ENCODE measurements around the gene PORCN. TPM values are rescaled to one million over a fixed set of nuclear protein-coding genes. Genes with fewer than 3 reads are reported as not detected.
"Not testable (repeated sequence)": the region's sequence is repeated elsewhere in the genome, so short reads cannot be mapped to it uniquely, and the experiment has no call there.

PORCN gene
- total and polyA plus RNA-seq, 4 experiments from 2014 or later, result 10.6 to 15.4 (median 14.5) TPM

DNA sequence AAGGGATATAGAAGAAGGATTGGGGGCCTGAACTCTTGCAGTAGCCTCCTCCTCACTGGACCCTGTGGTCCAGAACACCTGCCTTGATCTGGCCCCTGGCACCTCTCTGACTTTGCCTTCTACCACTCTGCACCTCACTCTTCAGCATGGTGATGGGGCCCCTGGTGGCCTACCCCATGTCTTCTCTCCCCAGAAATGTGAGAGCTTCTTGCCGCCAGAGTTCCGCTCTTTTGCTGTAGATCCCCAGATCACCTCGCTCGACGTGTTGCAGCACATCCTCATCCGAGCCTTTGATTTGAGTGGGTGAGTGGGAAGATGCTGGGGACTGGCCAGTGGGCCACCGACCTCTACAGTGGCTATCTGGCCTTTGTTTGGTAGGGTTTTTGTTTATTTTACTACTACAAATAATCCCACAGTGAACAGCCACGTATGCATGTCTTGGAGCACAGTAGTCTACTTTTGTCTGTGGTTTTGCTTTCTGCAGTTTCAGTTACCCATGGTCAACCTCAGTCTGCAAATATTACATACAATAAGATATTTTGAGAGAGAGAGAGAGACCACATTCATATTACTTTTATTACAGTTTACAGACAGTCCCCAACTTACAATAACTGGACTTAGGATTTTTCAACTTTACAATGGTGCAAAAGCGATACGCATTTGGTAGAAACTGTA, 32.5 kb downstream of the PORCN start:
- POLR2A ChIA-PET (ENCODE audit: partially characterized antibody), result interaction anchor here (2.5 to 4.0 kb wide), 3 partner anchors 20 to 66 kb away, joined by 20 to 49 read pairs (median 46); partner anchors contain the start of genes EBP, FTSJ1 and RBM3
- peak overlapping the region; percentile 95 for H3K27ac ChIP-seq (ENCODE audit: low read depth, low read length)

DNA sequence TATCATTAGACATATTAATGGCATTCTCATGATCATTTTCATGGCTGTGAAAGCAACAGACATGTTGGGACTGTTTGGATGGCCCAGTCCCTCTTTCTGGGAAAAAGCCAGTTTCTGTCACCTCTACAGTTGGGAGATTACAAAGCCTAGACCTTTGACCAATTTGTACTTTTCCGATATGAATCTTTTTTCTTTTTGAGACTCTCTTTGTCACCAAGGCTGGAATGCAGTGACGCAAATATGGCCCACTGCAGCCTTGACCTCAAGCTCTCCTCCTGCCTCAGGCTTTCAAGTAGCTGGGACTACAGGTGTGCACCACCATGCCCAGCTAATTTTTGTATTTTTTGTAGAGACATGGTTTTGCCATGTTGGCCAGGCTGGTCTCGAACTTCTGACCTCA, 40.1 kb downstream of the PORCN start:
- no peaks in the 10 kb centered on the region for H3K36me3 ChIP-seq (ENCODE audit: insufficient read depth, low read length)
- no peak overlapping the region for H3K4me3 ChIP-seq (ENCODE audit: low read length in 2 of 2)
- intact Hi-C loops (cut with micrococcal nuclease), result no loop called here
- H3K4me3 Mint-ChIP-seq, result no peak overlapping the region
- no peaks in the 10 kb centered on the region for H3K27me3 ChIP-seq (ENCODE audit: insufficient read depth, low read length)
- peaks cover 0 to under 1% (median 0%) of the 10 kb centered on the region in 4 donors for H3K4me1 Mint-ChIP-seq
- H3K9me3 ChIP-seq (ENCODE audit: control insufficient read depth in 1 of 2, low read length in 2 of 2), result no peaks in the 10 kb centered on the region
- no peak overlapping the region for H3K27ac Mint-ChIP-seq
- POLR2A ChIA-PET (ENCODE audit: partially characterized antibody), result interaction anchor here (1.3 kb wide), 1 partner anchor 9 kb away, joined by 3 read pairs; the partner anchor contains the start of gene TBC1D25
- no peaks in the 10 kb centered on the region for H3K4me1 ChIP-seq (ENCODE audit: insufficient read depth, low read length)
- H3K27me3 Mint-ChIP-seq, result no peaks in the 10 kb centered on the region
- no peak for DNase-seq
- H3K27ac ChIP-seq (ENCODE audit: low read depth, low read length), result no peak overlapping the region
- H3K9me3 Mint-ChIP-seq, result no peaks in the 10 kb centered on the region
- H3K36me3 Mint-ChIP-seq, result peaks cover 2 to 32% of the 10 kb centered on the region in 2 donors
- CTCF ChIA-PET (ENCODE audit: partially characterized antibody), result interaction anchor here (2.0 kb wide), 1 partner anchor 9 kb away, joined by 8 read pairs; the partner anchor contains the start of gene TBC1D25

More for the DNA sequence above, 32.5 kb downstream of the PORCN start:
- Histone ChIP-seq H3K4me1 (ENCODE audit: insufficient read depth, low read length) (peaks cover 20% of the 10 kb centered on the region), H3K9me3 (ENCODE audit: control insufficient read depth in 1 of 2, low read length in 2 of 2) (no peaks in the 10 kb centered on the region), H3K27me3 (ENCODE audit: insufficient read depth, low read length) (no peaks in the 10 kb centered on the region), H3K4me3 (ENCODE audit: low read length in 2 of 2) (no peak overlapping the region), H3K36me3 (ENCODE audit: insufficient read depth, low read length) (no peaks in the 10 kb centered on the region)
- no peak for DNase-seq
- H3K4me3 Mint-ChIP-seq, result peak overlapping the region; percentile 31 to 91 (median 75)
- no peaks in the 10 kb centered on the region for H3K9me3 Mint-ChIP-seq
- peaks cover 4 to 27% of the 10 kb centered on the region in 2 donors for H3K36me3 Mint-ChIP-seq
- peaks cover 13 to 24% (median 17%) of the 10 kb centered on the region in 4 donors for H3K4me1 Mint-ChIP-seq
- no peaks in the 10 kb centered on the region for H3K27me3 Mint-ChIP-seq
- CTCF ChIA-PET (ENCODE audit: partially characterized antibody), result interaction anchor here (2.3 to 3.2 kb wide), 2 partner anchors 33 to 458 kb away, joined by 9 to 17 read pairs; partner anchors contain the start of gene RBM3
- H3K27ac Mint-ChIP-seq, result peak overlapping the region; percentile 65 to 99 (median 95)
- intact Hi-C loops (cut with micrococcal nuclease), result no loop called here

DNA sequence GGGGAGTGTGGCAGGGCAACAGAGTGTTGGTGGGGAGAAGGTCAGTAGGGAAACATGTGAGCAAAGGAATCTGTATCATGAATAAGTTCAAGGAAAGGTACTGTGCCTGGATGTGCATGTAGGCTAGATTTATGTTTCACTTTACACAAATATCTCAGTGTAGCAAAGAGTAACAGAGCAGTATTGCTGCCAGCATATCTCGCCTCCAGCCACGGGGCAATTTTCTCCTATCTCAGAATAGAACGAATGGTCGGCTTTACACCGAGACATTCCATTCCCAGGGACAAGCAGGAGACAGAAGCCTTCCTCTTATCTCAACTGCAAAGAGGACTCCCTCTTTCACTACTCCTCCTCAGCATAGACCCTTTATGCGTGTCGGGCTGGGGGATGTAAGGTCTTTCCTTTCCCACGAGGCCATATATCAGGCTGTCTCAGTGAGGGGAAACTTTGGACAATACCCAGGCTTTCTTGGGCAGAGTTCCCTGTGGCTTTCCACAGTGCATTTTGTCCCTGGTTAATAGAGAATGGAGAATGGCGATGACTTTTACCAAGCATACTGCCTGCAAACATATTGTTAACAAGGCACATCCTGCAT, 47.0 kb downstream of the PORCN start:
- peak overlapping the region in 1 of 7 donors; percentile 11 for H3K27ac Mint-ChIP-seq
- H3K4me3 ChIP-seq (ENCODE audit: low read length in 2 of 2); intact Hi-C loops (cut with micrococcal nuclease); CTCF ChIA-PET (ENCODE audit: partially characterized antibody); H3K4me1 Mint-ChIP-seq; H3K9me3 ChIP-seq (ENCODE audit: control insufficient read depth in 1 of 2, low read length in 2 of 2); H3K4me3 Mint-ChIP-seq; H3K27ac ChIP-seq (ENCODE audit: low read depth, low read length); H3K4me1 ChIP-seq (ENCODE audit: insufficient read depth, low read length); POLR2A ChIA-PET (ENCODE audit: partially characterized antibody); H3K9me3 Mint-ChIP-seq; H3K27me3 ChIP-seq (ENCODE audit: insufficient read depth, low read length); DNase-seq; H3K27me3 Mint-ChIP-seq: not testable (repeated sequence)
- peaks cover 24% of the 10 kb centered on the region for H3K36me3 ChIP-seq (ENCODE audit: insufficient read depth, low read length)
- peaks cover 5 to 37% of the 10 kb centered on the region in 2 donors for H3K36me3 Mint-ChIP-seq

DNA sequence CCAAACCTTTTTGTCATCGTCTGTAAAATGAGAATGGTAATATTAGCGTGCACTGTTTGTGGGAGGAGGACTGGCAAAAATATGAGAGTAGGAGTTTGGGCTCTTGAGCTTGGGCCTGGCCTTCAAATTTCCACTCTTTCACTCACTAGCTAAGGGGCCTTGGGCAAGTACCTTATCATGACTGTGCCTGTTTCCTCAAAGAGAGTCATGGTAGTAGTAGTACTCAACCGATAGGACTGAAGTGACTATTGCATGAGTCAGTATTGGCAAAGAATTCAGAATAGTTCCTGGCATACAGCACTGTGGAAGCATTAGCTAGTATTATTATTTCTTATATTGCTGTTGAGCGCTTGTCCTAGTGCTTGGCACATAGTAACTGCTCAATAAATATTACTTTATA, 49.5 kb downstream of the PORCN start:
- Histone ChIP-seq H3K4me1 (ENCODE audit: insufficient read depth, low read length) (no peaks in the 10 kb centered on the region), H3K27me3 (ENCODE audit: insufficient read depth, low read length) (no peaks in the 10 kb centered on the region), H3K27ac (ENCODE audit: low read depth, low read length) (no peak overlapping the region), H3K36me3 (ENCODE audit: insufficient read depth, low read length) (peaks cover 24% of the 10 kb centered on the region), H3K9me3 (ENCODE audit: control insufficient read depth in 1 of 2, low read length in 2 of 2) (no peaks in the 10 kb centered on the region), H3K4me3 (ENCODE audit: low read length in 2 of 2) (no peak overlapping the region)
- intact Hi-C loops (cut with micrococcal nuclease), result no loop called here
- Mint-ChIP-seq H3K36me3 (peaks cover 10 to 45% of the 10 kb centered on the region in 2 donors), H3K9me3 (peaks cover 0 to 2% (median 0%) of the 10 kb centered on the region in 8 donors), H3K27me3 (no peaks in the 10 kb centered on the region), H3K27ac (no peak overlapping the region), H3K4me3 (no peak overlapping the region), H3K4me1 (peaks cover 0 to 2% (median 0%) of the 10 kb centered on the region in 4 donors)
- POLR2A ChIA-PET (ENCODE audit: partially characterized antibody), result no interaction called here
- no peak for DNase-seq
- CTCF ChIA-PET (ENCODE audit: partially characterized antibody), result interaction anchor here (1.3 kb wide), 1 partner anchor 19 kb away, joined by 3 read pairs; the partner anchor contains the start of gene TBC1D25

DNA sequence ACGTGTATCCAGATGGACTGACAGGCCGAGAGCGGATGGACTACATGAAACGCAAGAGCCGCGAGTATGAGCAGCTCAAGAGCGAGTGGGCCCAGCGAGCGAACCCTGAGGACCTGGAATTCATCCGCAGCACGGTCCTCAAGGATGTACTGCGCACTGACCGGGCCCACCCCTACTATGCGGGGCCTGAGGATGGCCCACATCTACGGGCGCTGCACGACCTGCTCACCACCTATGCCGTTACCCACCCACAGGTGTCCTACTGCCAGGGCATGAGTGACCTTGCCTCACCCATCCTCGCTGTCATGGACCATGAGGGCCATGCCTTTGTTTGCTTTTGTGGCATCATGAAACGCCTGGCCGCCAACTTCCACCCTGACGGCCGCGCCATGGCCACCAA, 50.8 kb downstream of the PORCN start:
- CTCF ChIA-PET (ENCODE audit: partially characterized antibody), result no interaction called here
- H3K36me3 Mint-ChIP-seq, result peaks cover 8 to 43% of the 10 kb centered on the region in 2 donors
- POLR2A ChIA-PET (ENCODE audit: partially characterized antibody), result no interaction called here
- H3K4me3 ChIP-seq (ENCODE audit: low read length in 2 of 2), result no peak overlapping the region
- H3K27me3 ChIP-seq (ENCODE audit: insufficient read depth, low read length), result no peaks in the 10 kb centered on the region
- H3K9me3 ChIP-seq (ENCODE audit: control insufficient read depth in 1 of 2, low read length in 2 of 2), result no peaks in the 10 kb centered on the region
- H3K4me3 Mint-ChIP-seq, result no peak overlapping the region
- H3K36me3 ChIP-seq (ENCODE audit: insufficient read depth, low read length), result peaks cover 24% of the 10 kb centered on the region
- H3K9me3 Mint-ChIP-seq, result peaks cover 0 to 2% (median 0%) of the 10 kb centered on the region in 8 donors
- H3K4me1 ChIP-seq (ENCODE audit: insufficient read depth, low read length), result no peaks in the 10 kb centered on the region
- no peak for DNase-seq
- H3K27ac Mint-ChIP-seq, result no peak overlapping the region
- peaks cover 0 to 2% (median 0%) of the 10 kb centered on the region in 4 donors for H3K4me1 Mint-ChIP-seq
- intact Hi-C loops (cut with micrococcal nuclease), result no loop called here
- H3K27ac ChIP-seq (ENCODE audit: low read depth, low read length), result no peak overlapping the region
- no peaks in the 10 kb centered on the region for H3K27me3 Mint-ChIP-seq

DNA sequence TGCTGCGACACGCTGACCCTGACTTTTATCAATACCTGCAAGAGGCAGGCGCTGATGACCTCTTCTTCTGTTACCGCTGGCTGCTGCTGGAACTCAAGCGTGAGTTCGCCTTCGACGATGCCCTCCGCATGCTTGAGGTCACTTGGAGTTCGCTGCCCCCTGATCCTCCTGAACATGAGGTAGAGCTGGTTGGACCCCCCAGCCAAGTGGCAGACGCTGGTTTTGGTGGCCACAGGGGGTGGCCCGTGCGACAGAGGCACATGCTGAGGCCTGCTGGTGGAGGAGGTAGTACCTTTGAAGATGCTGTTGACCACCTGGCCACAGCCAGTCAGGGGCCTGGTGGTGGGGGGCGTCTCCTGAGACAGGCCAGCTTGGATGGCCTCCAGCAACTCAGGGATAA, 51.3 kb downstream of the PORCN start:
- Mint-ChIP-seq H3K27me3 (no peaks in the 10 kb centered on the region), H3K27ac (no peak overlapping the region), H3K4me1 (no peaks in the 10 kb centered on the region), H3K36me3 (peaks cover 5 to 40% of the 10 kb centered on the region in 2 donors), H3K4me3 (no peak overlapping the region), H3K9me3 (peaks cover 0 to 2% (median 0%) of the 10 kb centered on the region in 8 donors)
- Histone ChIP-seq H3K9me3 (ENCODE audit: control insufficient read depth in 1 of 2, low read length in 2 of 2) (no peaks in the 10 kb centered on the region), H3K4me3 (ENCODE audit: low read length in 2 of 2) (no peak overlapping the region), H3K36me3 (ENCODE audit: insufficient read depth, low read length) (peaks cover 21% of the 10 kb centered on the region), H3K27ac (ENCODE audit: low read depth, low read length) (no peak overlapping the region), H3K4me1 (ENCODE audit: insufficient read depth, low read length) (no peaks in the 10 kb centered on the region), H3K27me3 (ENCODE audit: insufficient read depth, low read length) (no peaks in the 10 kb centered on the region)
- no peak for DNase-seq
- ChIA-PET CTCF (ENCODE audit: partially characterized antibody) (no interaction called here), POLR2A (ENCODE audit: partially characterized antibody) (no interaction called here)
- intact Hi-C loops (cut with micrococcal nuclease), result no loop called here

DNA sequence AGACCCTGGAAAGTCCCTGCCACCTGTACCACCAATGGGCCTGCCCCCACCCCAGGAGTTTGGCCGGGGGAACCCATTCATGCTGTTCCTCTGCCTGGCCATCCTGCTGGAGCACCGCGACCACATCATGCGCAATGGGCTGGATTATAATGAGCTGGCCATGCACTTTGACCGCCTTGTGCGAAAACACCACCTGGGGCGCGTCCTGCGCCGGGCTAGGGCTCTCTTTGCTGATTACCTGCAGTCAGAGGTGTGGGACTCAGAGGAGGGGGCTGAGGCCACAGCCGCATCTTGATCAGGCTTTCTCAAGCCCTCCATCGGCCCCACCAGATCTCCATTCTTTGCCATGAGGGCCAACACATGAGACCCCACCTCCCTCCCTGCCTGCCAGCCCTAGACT, 51.9 kb downstream of the PORCN start:
- intact Hi-C loops (cut with micrococcal nuclease), result no loop called here
- no peak for DNase-seq
- H3K4me3 Mint-ChIP-seq, result no peak overlapping the region
- H3K4me3 ChIP-seq (ENCODE audit: low read length in 2 of 2), result no peak overlapping the region
- H3K27me3 ChIP-seq (ENCODE audit: insufficient read depth, low read length), result no peaks in the 10 kb centered on the region
- no peaks in the 10 kb centered on the region for H3K4me1 Mint-ChIP-seq
- peaks cover 5 to 37% of the 10 kb centered on the region in 2 donors for H3K36me3 Mint-ChIP-seq
- no peak overlapping the region for H3K27ac ChIP-seq (ENCODE audit: low read depth, low read length)
- H3K9me3 ChIP-seq (ENCODE audit: control insufficient read depth in 1 of 2, low read length in 2 of 2), result no peaks in the 10 kb centered on the region
- peaks cover 19% of the 10 kb centered on the region for H3K36me3 ChIP-seq (ENCODE audit: insufficient read depth, low read length)
- peaks cover 0 to 2% (median 0%) of the 10 kb centered on the region in 8 donors for H3K9me3 Mint-ChIP-seq
- ChIA-PET CTCF (ENCODE audit: partially characterized antibody) (no interaction called here), POLR2A (ENCODE audit: partially characterized antibody) (no interaction called here)
- H3K4me1 ChIP-seq (ENCODE audit: insufficient read depth, low read length), result no peaks in the 10 kb centered on the region
- H3K27ac Mint-ChIP-seq, result no peak overlapping the region
- no peaks in the 10 kb centered on the region for H3K27me3 Mint-ChIP-seq
